ENCODE data around the gene RDH13.

Gene RDH13

DNA sequence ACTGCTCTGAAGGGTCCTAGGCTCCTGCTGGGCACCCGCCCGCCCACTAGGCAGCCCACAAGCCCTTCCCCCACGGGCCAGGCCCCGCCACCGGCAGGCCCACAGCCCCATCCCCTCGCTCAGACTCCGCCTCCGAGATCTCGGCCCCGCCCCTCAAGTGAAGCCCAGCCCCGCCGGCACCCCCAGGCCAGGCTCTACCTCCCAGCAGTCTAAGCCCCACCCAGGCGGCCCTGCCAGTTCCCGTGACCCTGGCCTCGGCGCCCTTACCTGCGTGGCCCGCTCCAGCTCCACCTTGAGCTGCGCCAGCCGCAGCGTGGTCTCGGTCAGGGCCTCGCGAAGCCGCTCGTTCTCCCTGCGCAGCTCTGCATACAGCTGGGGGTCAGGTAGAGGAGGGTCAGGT is 29.0 kb upstream of the RDH13 start:
- ATAC-seq (no peak), DNase-seq (no peak)

- no peak for DNase-seq
- no peak for ATAC-seq
These were observed 28.4 kb upstream of the RDH13 start for GRCh38 chr19:55091126-55091910.

DNA sequence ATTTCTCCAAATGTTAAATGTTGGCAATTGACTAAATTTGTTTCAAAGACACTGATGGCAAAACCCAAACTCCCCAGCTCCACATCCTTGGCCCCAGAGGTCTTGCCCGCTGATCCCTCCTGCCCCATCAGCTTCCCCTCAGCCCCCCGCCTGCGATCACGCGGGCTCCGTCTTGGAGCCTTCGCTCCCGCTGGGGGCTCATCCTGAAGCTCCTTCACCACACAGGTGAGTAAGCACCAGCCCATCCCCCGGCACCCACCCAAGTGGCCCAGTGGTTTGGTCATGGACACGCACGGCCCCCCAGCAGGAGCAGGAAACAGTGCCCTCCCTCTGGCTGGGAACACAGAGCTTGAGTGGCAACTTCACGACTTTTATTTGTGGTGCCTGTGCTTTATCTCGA is 27.6 kb upstream of the RDH13 start:
- no peak for ATAC-seq
- no peak for DNase-seq

DNA sequence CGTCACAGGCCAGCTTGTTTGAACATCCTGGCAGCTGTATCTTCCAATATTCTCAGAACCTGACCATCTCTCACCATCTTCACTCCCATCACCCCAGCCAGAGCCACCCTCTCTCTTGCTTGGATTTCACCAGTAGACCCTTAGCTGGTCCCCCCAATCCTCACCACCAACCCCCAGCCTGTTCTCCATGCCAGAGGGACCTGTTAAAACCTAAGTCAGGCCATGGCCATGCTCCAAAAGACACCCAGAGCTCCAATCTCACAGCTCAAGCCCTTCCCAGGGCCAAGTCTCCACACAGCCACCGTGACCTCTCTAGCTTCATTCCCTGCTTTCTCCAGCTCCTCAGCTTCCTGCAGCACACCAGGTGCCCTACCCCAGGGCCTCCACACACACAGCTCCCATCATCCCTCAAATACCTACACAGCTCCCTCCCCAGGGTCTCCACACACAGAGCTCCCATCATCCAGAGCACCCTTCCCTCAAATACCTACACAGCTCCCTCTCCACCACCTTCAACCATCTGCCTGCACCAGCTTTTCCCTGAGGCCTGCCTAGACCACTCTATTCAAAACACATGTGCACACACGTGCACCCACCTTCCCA is 26.5 kb upstream of the RDH13 start:
- DNase-seq, result no peak

GRCh38 chr19:55088543-55089341 is 25.8 kb upstream of the RDH13 start:
- ATAC-seq, result peak; percentile 45
- peak; percentile 92 for DNase-seq

More for the DNA sequence above, 26.5 kb upstream of the RDH13 start:
- no peak for ATAC-seq

DNA sequence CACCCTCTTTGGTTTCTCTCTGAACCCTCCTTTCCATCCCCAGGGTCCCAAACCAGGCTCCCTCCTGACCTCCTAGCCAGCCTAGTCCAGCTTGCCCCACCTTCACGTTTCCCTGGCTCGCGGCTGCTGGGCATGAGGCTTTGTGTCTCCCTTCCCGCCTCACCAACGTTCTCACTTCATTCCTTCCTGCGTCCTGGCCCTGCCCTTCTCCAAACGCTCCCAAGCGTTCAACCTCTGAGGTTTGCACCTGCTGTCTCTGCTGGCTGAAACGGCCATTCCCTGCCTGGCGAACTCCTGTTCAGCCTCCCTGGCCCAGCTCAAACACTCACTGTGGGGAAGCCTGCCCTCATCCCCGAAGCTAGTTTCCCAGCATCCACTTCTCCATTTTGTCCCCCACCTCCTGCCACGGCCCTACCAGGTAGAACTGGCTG is 25.1 kb upstream of the RDH13 start:
- ATAC-seq (no peak), DNase-seq (no peak)

- ATAC-seq, result no peak
- no peak for DNase-seq
These were observed 24.6 kb upstream of the RDH13 start for GRCh38 chr19:55087542-55087901.

DNA sequence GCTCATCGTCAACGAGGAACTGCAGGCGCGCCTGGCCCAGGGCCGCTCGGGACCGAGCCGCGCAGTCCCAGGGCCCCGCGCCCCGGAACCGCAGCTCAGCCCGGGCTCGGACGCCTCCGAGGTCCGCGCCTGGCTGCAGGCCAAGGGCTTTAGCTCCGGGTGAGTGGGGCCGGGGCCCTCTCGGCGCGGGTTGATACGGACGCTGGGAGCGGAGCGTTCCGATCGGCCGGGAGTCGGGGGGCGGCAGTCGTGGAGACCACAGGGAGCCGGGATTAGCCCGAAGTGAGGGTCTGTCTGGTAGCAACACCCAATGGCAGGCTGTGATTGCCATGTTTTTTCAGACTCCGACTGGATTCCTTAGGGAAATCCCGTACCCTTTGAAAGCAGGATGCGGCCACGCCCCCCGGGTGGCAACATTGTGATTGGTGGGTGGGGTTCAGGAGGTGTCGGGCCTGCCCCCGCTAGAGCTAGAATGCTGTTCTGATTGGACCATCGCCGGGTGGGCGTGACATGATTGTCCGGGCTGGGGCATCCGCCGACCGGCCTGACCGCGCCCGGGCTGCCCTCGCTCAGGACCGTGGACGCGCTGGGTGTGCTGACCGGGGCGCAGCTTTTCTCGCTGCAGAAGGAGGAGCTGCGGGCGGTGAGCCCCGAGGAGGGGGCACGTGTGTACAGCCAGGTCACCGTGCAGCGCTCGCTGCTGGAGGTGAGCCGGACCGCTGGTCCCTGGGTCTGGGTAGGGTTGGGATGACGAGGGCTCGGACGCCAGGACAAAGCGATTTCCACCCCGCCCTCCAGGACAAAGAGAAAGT is 24.0 kb upstream of the RDH13 start:
- DNase-seq, result peak; percentile 71
- ATAC-seq, result peak; percentile 67

- no peak for ATAC-seq
- no peak for DNase-seq
These were observed 23.2 kb upstream of the RDH13 start for GRCh38 chr19:55085923-55086715.

DNA sequence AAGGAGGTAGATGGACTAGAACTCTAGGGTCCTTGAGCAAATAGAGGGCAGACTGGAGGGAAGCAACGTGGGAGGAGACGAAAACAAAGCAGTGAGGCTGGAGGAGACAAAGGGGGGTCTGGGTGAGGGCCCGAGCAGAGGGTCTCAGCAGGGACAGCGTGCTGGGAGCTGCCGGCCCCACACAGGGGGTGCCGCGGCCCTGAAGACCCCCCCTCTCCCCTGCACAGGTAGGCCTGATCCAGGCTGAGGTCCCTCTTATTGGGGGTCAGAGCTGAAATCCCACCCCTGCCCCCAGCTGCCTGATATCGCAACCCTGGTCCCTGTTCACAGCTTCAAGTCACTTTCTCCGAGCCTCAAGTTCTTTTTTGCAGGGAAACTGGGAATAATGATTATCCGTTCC is 21.5 kb upstream of the RDH13 start:
- ATAC-seq (no peak), DNase-seq (no peak)

GRCh38 chr19:55083004-55083850 is 20.3 kb upstream of the RDH13 start:
- DNase-seq, result no peak

GRCh38 chr19:55082020-55082851 is 19.3 kb upstream of the RDH13 start:
- peak; percentile 61 for DNase-seq
- no peak for ATAC-seq

More at GRCh38 chr19:55083004-55083850, 20.3 kb upstream of the RDH13 start:
- ATAC-seq, result no peak

DNA sequence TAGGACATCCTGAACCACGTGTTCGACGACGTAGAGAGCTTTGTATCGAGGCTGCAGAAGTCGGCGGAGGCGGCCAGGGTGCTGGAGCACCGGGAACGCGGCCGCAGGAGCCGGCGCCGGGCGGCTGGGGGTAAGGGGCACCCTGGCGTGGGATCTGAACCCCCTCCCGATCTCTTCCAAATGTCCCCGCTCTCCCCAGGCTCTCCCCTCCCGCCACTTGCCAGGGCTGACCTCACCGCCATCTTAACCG is 18.7 kb upstream of the RDH13 start:
- ATAC-seq (no peak), DNase-seq (no peak)

- DNase-seq (peak; percentile 91), ATAC-seq (peak; percentile 75)
These were observed 18.2 kb upstream of the RDH13 start for GRCh38 chr19:55080968-55081769.

GRCh38 chr19:55080121-55080967 is 17.4 kb upstream of the RDH13 start:
- peak; percentile 68 for ATAC-seq
- DNase-seq, result peak; percentile 75

GRCh38 chr19:55079400-55080038 is 16.6 kb upstream of the RDH13 start:
- no peak for ATAC-seq
- no peak for DNase-seq

DNA sequence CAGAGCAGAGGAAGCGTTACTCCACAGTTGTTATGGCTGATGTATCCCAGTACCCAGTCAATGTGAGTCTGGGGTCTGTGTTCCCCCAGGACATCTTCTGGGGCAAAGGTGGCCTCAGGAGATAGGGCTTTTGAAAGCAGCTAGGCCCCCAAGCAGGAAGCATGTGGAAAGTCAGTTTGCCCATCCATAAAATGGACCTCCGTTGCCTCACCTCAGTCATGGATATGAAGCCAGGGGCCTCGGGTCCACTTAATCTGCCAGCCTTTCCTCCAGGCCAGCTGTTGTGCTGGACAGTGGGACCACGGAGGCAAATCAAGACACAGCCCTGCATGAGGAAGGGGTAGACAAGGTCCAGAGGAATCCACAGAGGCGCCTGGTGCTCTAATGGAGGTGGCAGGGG is 16.0 kb upstream of the RDH13 start:
- DNase-seq (no peak), ATAC-seq (no peak)
